NCI-H2081 treated with DMSO at 0.1 percent for 48 hours (cell line): Measurements from ENCODE around the gene MIF.
"Not testable (repeated sequence)": the region's sequence is repeated elsewhere in the genome, so short reads cannot be mapped to it uniquely, and the experiment has no call there.

ENCODE experiments used
- DNase-seq: peaks from one replicate; lab custom pipeline; 2025; lab: John Stamatoyannopoulos, UW

Gene MIF

GRCh38 chr22:23877566-23877965, 16.6 kb upstream of the MIF start:
- no peak for DNase-seq

- no peak for DNase-seq
These were observed 16.0 kb upstream of the MIF start for GRCh38 chr22:23878219-23878618.

- DNase-seq, result no peak
These were observed 11.8 kb upstream of the MIF start for GRCh38 chr22:23882370-23882769.

GRCh38 chr22:23883658-23884057, 10.5 kb upstream of the MIF start:
- no peak for DNase-seq

GRCh38 chr22:23884140-23884539, 10.0 kb upstream of the MIF start:
- DNase-seq, result no peak

GRCh38 chr22:23888615-23889401, 5.4 kb upstream of the MIF start:
- DNase-seq, result no peak

GRCh38 chr22:23889620-23890019, 4.6 kb upstream of the MIF start:
- no peak for DNase-seq

- no peak for DNase-seq
These were observed 2.5 kb upstream of the MIF start for GRCh38 chr22:23891726-23892125.

GRCh38 chr22:23892130-23892529, 2.1 kb upstream of the MIF start:
- no peak for DNase-seq

- DNase-seq, result no peak
These were observed 1.5 kb upstream of the MIF start for GRCh38 chr22:23892706-23893105.

GRCh38 chr22:23893121-23893944, 850 bp upstream of the MIF start:
- no peak for DNase-seq

- DNase-seq, result no peak
These were observed 771 bp downstream of the MIF start for GRCh38 chr22:23894710-23895598.

- DNase-seq, result no peak
These were observed 1.5 kb downstream of the MIF start for GRCh38 chr22:23895599-23896144.

- no peak for DNase-seq
These were observed 2.0 kb downstream of the MIF start for GRCh38 chr22:23896166-23896522.

GRCh38 chr22:23896523-23897186, 2.5 kb downstream of the MIF start:
- no peak for DNase-seq

GRCh38 chr22:23897320-23897719, 3.1 kb downstream of the MIF start:
- no peak for DNase-seq

GRCh38 chr22:23898006-23898974, 4.1 kb downstream of the MIF start:
- no peak for DNase-seq

- no peak for DNase-seq
These were observed 5.0 kb downstream of the MIF start for GRCh38 chr22:23899042-23899745.

GRCh38 chr22:23900227-23900626, 6.0 kb downstream of the MIF start:
- DNase-seq, result not testable (repeated sequence)

- DNase-seq, result no peak
These were observed 7.4 kb downstream of the MIF start for GRCh38 chr22:23901600-23901999.
